Natural killer cell (primary cell): ENCODE data around the gene KNG1. TPM values are rescaled to one million over a fixed set of nuclear protein-coding genes. Genes with fewer than 3 reads are reported as not detected.

Experiments used
- ATAC-seq, 3 donors: fragments of 150-1000 bp in 2 of 3; fragments of 200-7000 bp in 1 of 3; cut with Tn5 transposase; 1 replicate in 1 of 3; 2 replicates in 2 of 3; pipeline ENCODE4 v1.10.0; 2021; ENCODE audit warnings: mild to moderate bottlenecking in 2 of 3, moderate library complexity in 2 of 3
- DNase-seq, 2 donors: peaks; one replicate each; pipeline versions ENCODE4 v3.0.0 to v3.0.0-alpha.2; 2013 to 2021; ENCODE audit warnings: mixed read lengths in 1 of 2
- H3K27ac ChIP-seq: one replicate; pipeline ENCODE4 v1.5.1; 2013; ENCODE audit warnings: mild to moderate bottlenecking, low read length
- H3K27me3 ChIP-seq: one replicate; pipeline ENCODE4 v1.6.1; 2013; ENCODE audit warnings: low read length; ENCODE audit not compliant: control insufficient read depth, insufficient read depth
- H3K36me3 ChIP-seq: one replicate; pipeline ENCODE4 v1.6.1; 2013; ENCODE audit warnings: low read length; ENCODE audit not compliant: control insufficient read depth, insufficient read depth
- H3K4me1 ChIP-seq: one replicate; pipeline ENCODE4 v1.6.1; 2013; ENCODE audit warnings: low read length; ENCODE audit not compliant: control insufficient read depth, insufficient read depth
- H3K4me3 ChIP-seq: one replicate; pipeline ENCODE4 v1.5.1; 2013; ENCODE audit warnings: low read length
- H3K9me3 ChIP-seq: one replicate; pipeline ENCODE4 v1.6.1; 2013; ENCODE audit warnings: low read length; ENCODE audit not compliant: control insufficient read depth, insufficient read depth
- H3K27ac Mint-ChIP-seq, 2 donors: one replicate each; pipeline ENCODE4 v1.8.0; 2022; ENCODE audit warnings: mild to moderate bottlenecking in 2 of 2, mixed read lengths in 2 of 2, moderate library complexity in 1 of 2
- H3K27me3 Mint-ChIP-seq, 2 donors: one replicate each; pipeline ENCODE4 v1.8.0; 2022; ENCODE audit warnings: low read depth in 2 of 2, mixed read lengths in 2 of 2
- H3K36me3 Mint-ChIP-seq: one replicate; pipeline ENCODE4 v1.8.0; 2022; ENCODE audit warnings: mixed read lengths
- H3K4me1 Mint-ChIP-seq, 2 donors: one replicate each; pipeline ENCODE4 v1.8.0; 2022; ENCODE audit warnings: mixed read lengths in 2 of 2
- H3K4me3 Mint-ChIP-seq: one replicate; pipeline ENCODE4 v1.8.0; 2022; ENCODE audit warnings: mild to moderate bottlenecking, moderate library complexity, mixed read lengths
- H3K9me3 Mint-ChIP-seq, 2 donors: one replicate each; pipeline ENCODE4 v1.8.0; 2022; ENCODE audit warnings: mixed read lengths in 2 of 2
- WGBS: methylation state at CpG from one replicate; pipeline ENCODE4 v1.1.7; 2013; ENCODE audit warnings: missing lambda C conversion rate; ENCODE audit not compliant: insufficient coverage; 5-methylcytosine and 5-hydroxymethylcytosine counted together
- intact Hi-C: fragments of 100-400 bp; cut with micrococcal nuclease; formaldehyde crosslinking; loops from one replicate; pipeline ENCODE4 v1.14.2; 2022
- total RNA-seq, 4 donors: library from RNA; stranded (reverse); fragments of 120-200 nt in 1 of 4; gene quantifications; one replicate each; pipeline versions ENCODE4 v1.2.3 to v1.2.4, GENCODE V29; 2013 to 2022
- TF ChIP-seq, protein P1 (sequence below): fragments of 200-600 bp; IDR thresholded peaks from one replicate; pipeline ENCODE4 v1.8.0; 2022; ENCODE audit warnings: antibody characterized with exemption

The KNG1 gene
- total RNA-seq, 3 donors from 2014 or later (not counting 1 experiment from before 2014, with no cell fraction given) = not detected

- ATAC-seq (no peak), DNase-seq (no peak)
- Histone ChIP-seq H3K36me3 (no peaks in the 10 kb centered on the region), H3K4me3 (no peak overlapping the region), H3K27ac (no peak overlapping the region), H3K9me3 (no peaks in the 10 kb centered on the region), H3K27me3 (no peaks in the 10 kb centered on the region), H3K4me1 (no peaks in the 10 kb centered on the region)
- Mint-ChIP-seq H3K4me3 (no peak overlapping the region), H3K9me3 (no peaks in the 10 kb centered on the region), H3K27ac (no peak overlapping the region), H3K27me3 (peaks cover 14 to 23% of the 10 kb centered on the region in 2 donors), H3K4me1 (no peaks in the 10 kb centered on the region), H3K36me3 (no peaks in the 10 kb centered on the region)
- 92% methylated on average over 5 of the region's 5 CpGs for WGBS
- TF ChIP-seq, protein P1, sequence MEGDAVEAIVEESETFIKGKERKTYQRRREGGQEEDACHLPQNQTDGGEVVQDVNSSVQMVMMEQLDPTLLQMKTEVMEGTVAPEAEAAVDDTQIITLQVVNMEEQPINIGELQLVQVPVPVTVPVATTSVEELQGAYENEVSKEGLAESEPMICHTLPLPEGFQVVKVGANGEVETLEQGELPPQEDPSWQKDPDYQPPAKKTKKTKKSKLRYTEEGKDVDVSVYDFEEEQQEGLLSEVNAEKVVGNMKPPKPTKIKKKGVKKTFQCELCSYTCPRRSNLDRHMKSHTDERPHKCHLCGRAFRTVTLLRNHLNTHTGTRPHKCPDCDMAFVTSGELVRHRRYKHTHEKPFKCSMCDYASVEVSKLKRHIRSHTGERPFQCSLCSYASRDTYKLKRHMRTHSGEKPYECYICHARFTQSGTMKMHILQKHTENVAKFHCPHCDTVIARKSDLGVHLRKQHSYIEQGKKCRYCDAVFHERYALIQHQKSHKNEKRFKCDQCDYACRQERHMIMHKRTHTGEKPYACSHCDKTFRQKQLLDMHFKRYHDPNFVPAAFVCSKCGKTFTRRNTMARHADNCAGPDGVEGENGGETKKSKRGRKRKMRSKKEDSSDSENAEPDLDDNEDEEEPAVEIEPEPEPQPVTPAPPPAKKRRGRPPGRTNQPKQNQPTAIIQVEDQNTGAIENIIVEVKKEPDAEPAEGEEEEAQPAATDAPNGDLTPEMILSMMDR = no peak
- intact Hi-C loops = no loop called here
Observed at GRCh38 chr3:186754871-186755270, 37.7 kb downstream of the KNG1 start.

DNA sequence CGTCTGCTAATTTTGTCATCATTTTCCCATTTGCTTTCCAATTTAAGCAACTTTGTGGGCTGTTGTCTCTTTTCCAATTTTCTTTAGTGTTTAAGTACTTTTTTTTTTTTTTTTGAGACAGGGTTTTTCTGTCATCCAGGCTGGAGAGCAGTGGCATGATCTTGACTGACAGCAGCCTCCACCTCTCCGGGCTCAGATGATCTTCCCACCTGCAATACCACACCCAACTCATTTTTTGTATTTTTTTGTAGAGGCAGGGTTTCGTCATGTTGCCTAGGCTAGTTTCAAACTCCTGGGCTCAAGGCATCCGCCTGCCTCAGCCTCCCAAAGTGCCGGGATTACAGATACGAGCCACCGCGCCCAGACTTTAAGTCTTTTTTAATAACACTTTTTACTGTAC, 40.1 kb downstream of the KNG1 start:
- DNase-seq (no peak), ATAC-seq (no peak)
- WGBS = 88% methylated on average over 7 of the region's 8 CpGs
- Mint-ChIP-seq H3K36me3 (no peaks in the 10 kb centered on the region), H3K27ac (no peak overlapping the region), H3K27me3 (peaks cover 11 to 23% of the 10 kb centered on the region in 2 donors), H3K4me3 (no peak overlapping the region), H3K4me1 (no peaks in the 10 kb centered on the region), H3K9me3 (no peaks in the 10 kb centered on the region)
- Histone ChIP-seq H3K4me3 (no peak overlapping the region), H3K27me3 (no peaks in the 10 kb centered on the region), H3K9me3 (no peaks in the 10 kb centered on the region), H3K27ac (no peak overlapping the region), H3K4me1 (no peaks in the 10 kb centered on the region), H3K36me3 (no peaks in the 10 kb centered on the region)
- intact Hi-C loops = no loop called here
- TF ChIP-seq, protein P1 = no peak

GRCh38 chr3:186757686-186758220, 40.6 kb downstream of the KNG1 start:
- H3K9me3 Mint-ChIP-seq = no peaks in the 10 kb centered on the region
- no peaks in the 10 kb centered on the region for H3K4me1 Mint-ChIP-seq
- no peak overlapping the region for H3K4me3 Mint-ChIP-seq
- no peak overlapping the region for H3K27ac ChIP-seq
- ATAC-seq (no peak), DNase-seq (no peak)
- H3K27ac Mint-ChIP-seq = no peak overlapping the region
- H3K36me3 Mint-ChIP-seq = no peaks in the 10 kb centered on the region
- no peaks in the 10 kb centered on the region for H3K4me1 ChIP-seq
- TF ChIP-seq, protein P1 = no peak
- peaks cover 11 to 23% of the 10 kb centered on the region in 2 donors for H3K27me3 Mint-ChIP-seq
- no peak overlapping the region for H3K4me3 ChIP-seq
- intact Hi-C loops = no loop called here
- H3K36me3 ChIP-seq = no peaks in the 10 kb centered on the region
- WGBS = 95% methylated on average over 8 of the region's 8 CpGs
- no peaks in the 10 kb centered on the region for H3K27me3 ChIP-seq
- H3K9me3 ChIP-seq = no peaks in the 10 kb centered on the region
